Right ventricle myocardium inferior (tissue), 1 donor: ENCODE results near the gene NDEL1. TPM values are rescaled to one million over a fixed set of nuclear protein-coding genes. Genes with fewer than 3 reads are reported as not detected.

Experiments
- ATAC-seq: fragments of 200-7000 bp; cut with Tn5 transposase; one replicate; pipeline ENCODE4 v1.9.1; 2020; ENCODE audit warnings: mild to moderate bottlenecking, moderate library complexity
- DNase-seq: peaks from one replicate; pipeline ENCODE4 v3.0.0; 2021; ENCODE audit errors: missing footprints
- intact Hi-C: fragments of 100-400 bp; cut with DNase I; formaldehyde crosslinking; loops from one replicate; pipeline ENCODE4 v1.11.0; 2022
- total RNA-seq: library from RNA; stranded (reverse); fragmentation: NEBNext Ultra II Directional; extraction: Animal tissue kit (Norgen Biotek cat#: 25700); gene quantifications from one replicate; pipeline ENCODE4 v1.2.1, GENCODE V29; 2021
- donor health status: DM: no; HTN: yes; CAD: no; lungs with severe emphysema.

Gene NDEL1
- total RNA-seq, 1 donor from 2014 or later, result 29.2 TPM

GRCh38 chr17:8445536-8445935 lies 9.9 kb downstream of the NDEL1 start:
- ATAC-seq, result no peak
- intact Hi-C loops, result no loop called here

GRCh38 chr17:8447799-8448198 lies 12.1 kb downstream of the NDEL1 start:
- ATAC-seq (no peak), DNase-seq (no peak)
- intact Hi-C loops, result no loop called here

More at GRCh38 chr17:8445536-8445935, 9.9 kb downstream of the NDEL1 start:
- DNase-seq, result no peak

- ATAC-seq, result no peak
- intact Hi-C loops, result no loop called here
- DNase-seq, result no peak
These were observed 12.6 kb downstream of the NDEL1 start for GRCh38 chr17:8448310-8448709.

- intact Hi-C loops, result no loop called here
- ATAC-seq (no peak), DNase-seq (no peak)
These were observed 16.4 kb downstream of the NDEL1 start for GRCh38 chr17:8451933-8452614.

- no peak for DNase-seq
- intact Hi-C loops, result no loop called here
- ATAC-seq, result no peak
These were observed 17.6 kb downstream of the NDEL1 start for GRCh38 chr17:8453326-8453725.

GRCh38 chr17:8455665-8456209 lies 20.1 kb downstream of the NDEL1 start:
- intact Hi-C loops, result no loop called here
- ATAC-seq (no peak), DNase-seq (no peak)

- intact Hi-C loops, result no loop called here
- ATAC-seq (no peak), DNase-seq (no peak)
These were observed 22.4 kb downstream of the NDEL1 start for GRCh38 chr17:8458128-8458527.

- DNase-seq, result no peak
- intact Hi-C loops, result no loop called here
- ATAC-seq, result no peak
These were observed 23.4 kb downstream of the NDEL1 start for GRCh38 chr17:8459107-8459506.

- DNase-seq (no peak), ATAC-seq (no peak)
- intact Hi-C loops, result no loop called here
These were observed 24.1 kb downstream of the NDEL1 start for GRCh38 chr17:8459831-8460230.

GRCh38 chr17:8462564-8462963 lies 26.9 kb downstream of the NDEL1 start:
- ATAC-seq, result no peak

GRCh38 chr17:8463099-8463498 lies 27.4 kb downstream of the NDEL1 start:
- intact Hi-C loops, result no loop called here
- DNase-seq, result no peak
- ATAC-seq, result no peak

More at GRCh38 chr17:8462564-8462963, 26.9 kb downstream of the NDEL1 start:
- intact Hi-C loops, result no loop called here
- DNase-seq, result no peak

- no peak for ATAC-seq
These were observed 29.3 kb downstream of the NDEL1 start for GRCh38 chr17:8464941-8465340.

GRCh38 chr17:8465356-8465755 lies 29.7 kb downstream of the NDEL1 start:
- ATAC-seq (peak; percentile 34), DNase-seq (no peak)
- intact Hi-C loops, result no loop called here

More at GRCh38 chr17:8464941-8465340, 29.3 kb downstream of the NDEL1 start:
- intact Hi-C loops, result no loop called here
- DNase-seq, result no peak

- DNase-seq (no peak), ATAC-seq (no peak)
- intact Hi-C loops, result no loop called here
These were observed 30.1 kb downstream of the NDEL1 start for GRCh38 chr17:8465759-8466158.

- intact Hi-C loops, result no loop called here
- DNase-seq (no peak), ATAC-seq (no peak)
These were observed 30.8 kb downstream of the NDEL1 start for GRCh38 chr17:8466456-8466855.

GRCh38 chr17:8466873-8467272 lies 31.2 kb downstream of the NDEL1 start:
- no peak for ATAC-seq
- intact Hi-C loops, result no loop called here
- no peak for DNase-seq

GRCh38 chr17:8467527-8467926 lies 31.8 kb downstream of the NDEL1 start:
- DNase-seq (no peak), ATAC-seq (no peak)
- intact Hi-C loops, result no loop called here

GRCh38 chr17:8468127-8468526 lies 32.4 kb downstream of the NDEL1 start:
- intact Hi-C loops, result no loop called here
- peak; percentile 82 for DNase-seq
- peak; percentile 56 for ATAC-seq

- ATAC-seq, result no peak
- DNase-seq, result no peak
- intact Hi-C loops, result no loop called here
These were observed 33.3 kb downstream of the NDEL1 start for GRCh38 chr17:8468980-8469379.

GRCh38 chr17:8469964-8470363 lies 34.3 kb downstream of the NDEL1 start:
- intact Hi-C loops, result no loop called here
- ATAC-seq (no peak), DNase-seq (no peak)
